GM21576 (cell line): ENCODE results near the gene NET1.

Experiments
- ATAC-seq: cut with Tn5 transposase; IDR thresholded peaks from one replicate; pipeline ENCODE4 v1.9.1; 2021; ENCODE audit warnings: mild to moderate bottlenecking, moderate library complexity; ENCODE audit not compliant: unreplicated experiment

The NET1 gene

GRCh38 chr10:5497948-5498730 lies 85.8 kb downstream of the NET1 start:
- no peak for ATAC-seq

GRCh38 chr10:5498791-5499492 lies 86.6 kb downstream of the NET1 start:
- ATAC-seq: no peak

- ATAC-seq: no peak
These were observed 87.3 kb downstream of the NET1 start, which contains the start of gene CALML5 for GRCh38 chr10:5499493-5500140. CALML5 (minus strand) TSS chr10:5499570; CDS start chr10:5499438, 132 bp downstream.

GRCh38 chr10:5500162-5500670 lies 87.9 kb downstream of the NET1 start:
- ATAC-seq: no peak

- ATAC-seq: no peak
These were observed 88.6 kb downstream of the NET1 start for GRCh38 chr10:5500910-5501309.

- no peak for ATAC-seq
These were observed 89.7 kb downstream of the NET1 start for GRCh38 chr10:5502061-5502521.

- no peak for ATAC-seq
These were observed 90.5 kb downstream of the NET1 start for GRCh38 chr10:5502571-5503476.

GRCh38 chr10:5503477-5503835 lies 91.1 kb downstream of the NET1 start:
- no peak for ATAC-seq

- ATAC-seq: no peak
These were observed 92.1 kb downstream of the NET1 start for GRCh38 chr10:5504146-5505072.

- no peak for ATAC-seq
These were observed 93.9 kb downstream of the NET1 start for GRCh38 chr10:5506246-5506645.

- no peak for ATAC-seq
These were observed 94.6 kb downstream of the NET1 start for GRCh38 chr10:5506751-5507648.

- no peak for ATAC-seq
These were observed 95.3 kb downstream of the NET1 start for GRCh38 chr10:5507649-5508131.

GRCh38 chr10:5508161-5508604 lies 95.8 kb downstream of the NET1 start:
- ATAC-seq: no peak
